Cerebellar cortex (tissue), 1 donor: ENCODE data around the gene LAMA4.
A peak's percentile ranks its signal among the peaks of the same experiment; 100 is the strongest.

Experiments used
- DNase-seq: peaks from one replicate; pipeline ENCODE4 v3.0.0-alpha.2; 2015; ENCODE audit warnings: low spot score

Gene LAMA4

DNA sequence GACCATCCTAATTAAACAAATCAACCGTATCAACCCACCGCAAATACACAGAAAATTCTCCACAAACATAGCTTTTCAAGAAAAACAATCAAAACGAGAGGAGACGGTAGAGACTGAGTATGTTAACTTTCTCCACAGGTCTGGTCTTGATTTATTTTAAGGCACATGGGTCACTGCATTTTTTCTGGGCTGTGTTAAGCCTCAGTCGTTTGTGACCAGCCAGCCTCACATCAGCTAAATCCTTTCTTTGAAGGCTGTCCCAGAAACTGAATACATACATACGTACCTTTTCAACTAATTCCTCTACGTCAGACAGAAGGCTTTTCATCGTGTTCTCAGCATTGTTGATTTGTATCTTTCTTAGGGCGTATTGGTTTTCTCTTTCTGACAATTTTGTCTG, 69.4 kb downstream of the LAMA4 start:
- no peak for DNase-seq

DNA sequence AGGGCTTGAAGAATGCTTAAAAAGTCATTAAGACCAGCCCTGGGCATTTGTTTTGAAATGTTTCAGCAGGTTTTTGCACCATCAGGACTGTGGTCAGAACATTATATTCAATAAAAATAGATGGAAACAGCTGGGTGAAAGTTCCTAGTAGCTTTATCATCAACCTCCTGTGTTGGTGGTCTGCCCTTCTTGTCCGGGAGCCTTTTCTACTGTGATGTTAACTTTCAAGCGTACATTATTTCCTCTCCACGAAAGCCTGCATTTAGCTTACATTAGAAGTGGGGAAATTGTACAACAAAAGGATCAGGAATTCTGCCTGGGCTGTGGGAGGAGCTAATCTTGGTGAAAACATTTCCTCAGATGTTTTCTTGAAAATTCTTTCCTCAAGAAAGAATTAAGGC, 71.1 kb downstream of the LAMA4 start:
- no peak for DNase-seq

DNA sequence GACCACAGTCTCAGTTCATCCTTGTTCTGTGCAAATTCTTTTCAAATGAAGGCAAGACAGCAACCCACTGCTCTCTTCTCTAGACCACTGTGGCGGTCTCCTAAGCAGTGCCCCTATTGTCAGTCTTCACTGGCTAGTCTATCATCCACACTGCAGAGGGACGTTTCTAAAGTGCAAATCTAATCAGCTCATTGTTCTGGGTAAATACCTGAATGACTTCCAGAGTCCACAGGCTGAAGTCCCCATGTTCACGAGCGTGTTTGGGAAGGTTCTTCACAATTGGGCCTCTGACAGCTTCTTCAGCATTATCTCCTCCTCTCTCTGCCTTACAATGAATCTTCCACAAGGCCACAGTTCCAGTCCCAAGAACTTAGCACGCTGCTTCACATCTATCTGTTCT, 73.2 kb downstream of the LAMA4 start:
- DNase-seq = no peak

DNA sequence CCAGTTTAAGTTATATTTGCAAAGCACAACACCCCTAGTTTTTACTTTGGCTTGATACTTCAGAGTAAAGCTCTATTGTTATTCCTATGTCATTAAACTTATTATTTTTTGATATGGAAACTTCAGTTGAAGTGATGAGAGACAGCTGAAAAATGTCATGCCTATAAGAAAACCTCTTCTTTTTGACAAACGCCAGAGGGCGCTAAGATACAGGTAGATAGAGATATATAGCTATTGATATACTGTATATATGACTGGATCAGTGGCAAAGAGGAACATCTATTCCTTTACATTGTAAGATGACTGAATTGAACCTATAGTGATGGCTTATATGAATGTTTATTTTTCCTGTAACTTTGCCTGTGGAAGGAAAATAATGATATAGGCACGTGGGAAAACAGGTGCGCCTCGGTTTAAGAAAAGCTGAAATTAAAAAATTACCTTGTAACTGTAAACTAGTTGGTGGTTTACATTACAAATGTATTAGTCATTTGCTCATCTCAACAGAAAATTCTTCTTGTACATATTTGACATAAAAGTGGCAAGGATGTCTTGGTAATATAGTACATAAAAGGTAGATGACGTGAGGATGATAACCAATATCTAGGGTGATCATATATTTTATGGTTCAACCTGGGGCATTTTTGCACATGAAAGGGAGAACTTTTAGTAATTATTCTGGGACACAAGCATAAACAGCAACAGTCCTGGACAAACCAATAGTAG, 74.1 kb downstream of the LAMA4 start:
- peak; percentile 82 for DNase-seq

DNA sequence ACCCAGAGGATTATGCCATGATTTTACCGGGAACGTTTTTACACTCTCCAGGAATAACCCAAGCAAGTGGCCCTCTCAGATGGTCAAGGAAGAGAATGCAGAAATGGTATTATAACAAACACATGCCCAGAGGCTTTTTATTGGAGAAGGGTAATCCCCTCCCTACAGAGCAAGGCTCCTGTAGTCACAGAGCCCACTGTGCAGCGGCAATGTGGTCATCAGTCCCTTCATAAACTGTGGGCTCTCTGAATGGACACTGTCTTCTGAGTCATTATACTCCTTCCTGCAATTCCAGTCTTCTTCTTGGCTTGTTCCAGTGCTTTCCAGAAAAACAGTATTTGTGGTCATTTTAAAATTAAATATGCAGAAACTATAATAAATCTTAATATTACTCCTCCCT, 74.7 kb downstream of the LAMA4 start:
- DNase-seq = no peak

DNA sequence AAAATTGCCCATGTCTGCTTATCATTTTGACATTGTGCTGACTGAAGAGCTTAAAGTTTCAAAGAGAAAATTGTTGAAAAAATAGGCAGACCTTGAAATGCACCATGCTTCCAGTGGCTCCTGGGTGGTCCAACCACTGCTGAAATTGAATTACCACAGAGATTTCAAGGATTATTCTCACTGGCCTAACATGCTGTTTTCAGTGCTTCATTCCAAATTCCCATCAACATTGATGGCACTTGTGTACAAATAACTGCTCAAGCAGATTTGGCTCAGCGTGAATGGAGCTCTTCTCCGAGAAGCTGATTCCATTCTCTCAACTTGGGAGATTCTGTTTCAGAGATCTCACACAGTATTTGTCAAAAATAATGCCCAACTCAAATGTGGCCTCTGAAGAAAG, 75.5 kb downstream of the LAMA4 start:
- DNase-seq = no peak

DNA sequence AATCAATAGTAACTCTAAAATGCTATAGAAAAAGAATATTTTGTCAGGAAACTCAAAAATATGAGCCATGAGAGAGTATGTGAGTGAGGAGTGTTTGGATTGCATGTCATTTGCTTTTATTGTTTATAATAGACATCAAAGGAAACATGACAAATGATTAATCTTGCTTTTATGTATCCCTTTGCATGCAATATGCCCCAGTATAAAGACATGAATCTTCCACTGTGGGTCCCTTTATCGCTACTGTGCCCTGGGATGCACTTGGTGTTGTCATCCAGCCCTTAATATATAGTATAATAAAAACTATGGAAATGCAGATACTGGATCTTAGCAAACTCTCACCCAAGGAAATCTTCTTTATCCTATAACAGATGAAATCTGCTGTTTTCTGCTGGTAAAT, 77.3 kb downstream of the LAMA4 start:
- no peak for DNase-seq

DNA sequence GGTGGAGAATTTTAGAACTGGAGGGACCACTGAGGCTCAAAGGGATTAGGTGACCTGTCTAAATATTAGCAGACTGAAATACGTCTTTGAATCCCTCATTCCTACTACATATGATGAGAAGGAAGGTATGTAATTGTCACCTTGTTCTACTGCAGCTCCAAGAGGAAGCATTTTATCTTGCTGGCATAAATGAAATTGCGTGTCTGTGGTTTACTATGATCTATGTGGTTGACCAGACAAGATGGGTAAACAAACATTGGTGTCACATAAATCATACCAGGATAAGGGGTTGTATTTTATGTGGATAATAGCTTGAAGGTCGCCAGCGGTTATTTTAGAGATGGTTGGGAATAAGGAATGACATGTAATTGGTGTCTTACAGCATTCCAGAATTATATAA, 78.2 kb downstream of the LAMA4 start:
- no peak for DNase-seq

DNA sequence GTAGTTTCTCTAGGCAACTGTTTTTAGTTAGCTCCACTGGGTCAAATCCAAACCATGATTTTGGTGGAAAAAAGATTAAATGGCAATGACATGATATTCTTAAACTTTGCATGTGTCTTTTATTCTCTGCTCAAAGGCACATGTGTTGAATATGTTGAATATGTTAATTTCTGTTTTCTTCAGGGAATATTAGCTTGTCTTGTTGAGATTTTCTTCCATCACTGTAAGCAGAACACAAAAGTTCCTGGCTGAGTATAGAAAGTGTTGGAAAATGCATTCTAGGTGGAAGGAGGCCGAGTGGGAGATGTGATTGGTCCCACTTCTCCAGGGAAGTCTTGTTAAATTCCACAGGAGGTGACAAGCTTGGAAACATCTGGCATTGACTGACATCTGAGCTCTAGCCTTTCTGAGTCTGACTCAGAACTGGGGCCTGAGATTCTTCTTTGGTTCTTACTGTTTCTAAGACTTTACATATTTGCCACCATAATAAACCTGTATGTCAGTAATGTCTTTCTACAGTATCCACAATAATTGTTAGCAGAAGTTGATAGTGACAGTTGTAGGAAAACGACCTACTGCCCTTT, 81.1 kb downstream of the LAMA4 start:
- no peak for DNase-seq

DNA sequence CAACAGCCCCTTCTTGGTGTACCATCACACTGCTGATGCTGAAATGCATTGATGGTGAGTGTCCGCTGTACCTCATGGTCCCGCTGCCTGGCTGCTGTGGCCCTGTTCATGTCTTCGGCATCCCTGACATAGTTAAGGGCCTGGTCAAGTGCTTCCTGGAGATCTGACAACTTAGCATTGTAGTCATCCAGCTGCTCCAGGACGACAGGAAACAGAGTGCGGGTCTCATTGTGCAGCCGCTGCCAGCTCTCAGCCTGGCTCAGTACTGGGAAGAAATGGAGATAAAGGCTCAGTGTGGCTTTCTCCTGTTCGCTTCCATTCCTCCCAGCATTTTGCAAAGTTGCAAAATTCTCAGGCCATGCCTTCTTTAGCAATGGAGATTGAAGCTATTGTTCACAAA, 81.8 kb downstream of the LAMA4 start:
- DNase-seq = no peak

DNA sequence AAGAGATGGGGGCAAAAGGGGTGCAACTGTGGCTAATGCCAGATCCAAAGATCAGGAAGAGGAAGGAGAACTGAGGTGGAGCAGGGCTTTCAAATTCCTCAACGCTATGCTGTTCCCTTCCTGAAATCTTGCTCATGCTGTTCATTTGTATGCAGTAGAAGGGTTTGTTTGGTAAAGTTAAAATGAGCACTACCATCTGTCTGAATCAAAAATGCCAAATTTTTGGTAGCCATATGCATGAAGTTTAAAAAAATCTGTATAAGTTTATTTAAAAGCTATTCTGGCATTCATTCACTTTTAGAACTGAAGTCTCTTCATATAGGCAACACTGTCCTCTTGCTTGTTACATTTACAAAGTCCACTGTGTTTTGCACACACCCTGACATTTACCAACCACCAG, 84.8 kb downstream of the LAMA4 start:
- DNase-seq = no peak

DNA sequence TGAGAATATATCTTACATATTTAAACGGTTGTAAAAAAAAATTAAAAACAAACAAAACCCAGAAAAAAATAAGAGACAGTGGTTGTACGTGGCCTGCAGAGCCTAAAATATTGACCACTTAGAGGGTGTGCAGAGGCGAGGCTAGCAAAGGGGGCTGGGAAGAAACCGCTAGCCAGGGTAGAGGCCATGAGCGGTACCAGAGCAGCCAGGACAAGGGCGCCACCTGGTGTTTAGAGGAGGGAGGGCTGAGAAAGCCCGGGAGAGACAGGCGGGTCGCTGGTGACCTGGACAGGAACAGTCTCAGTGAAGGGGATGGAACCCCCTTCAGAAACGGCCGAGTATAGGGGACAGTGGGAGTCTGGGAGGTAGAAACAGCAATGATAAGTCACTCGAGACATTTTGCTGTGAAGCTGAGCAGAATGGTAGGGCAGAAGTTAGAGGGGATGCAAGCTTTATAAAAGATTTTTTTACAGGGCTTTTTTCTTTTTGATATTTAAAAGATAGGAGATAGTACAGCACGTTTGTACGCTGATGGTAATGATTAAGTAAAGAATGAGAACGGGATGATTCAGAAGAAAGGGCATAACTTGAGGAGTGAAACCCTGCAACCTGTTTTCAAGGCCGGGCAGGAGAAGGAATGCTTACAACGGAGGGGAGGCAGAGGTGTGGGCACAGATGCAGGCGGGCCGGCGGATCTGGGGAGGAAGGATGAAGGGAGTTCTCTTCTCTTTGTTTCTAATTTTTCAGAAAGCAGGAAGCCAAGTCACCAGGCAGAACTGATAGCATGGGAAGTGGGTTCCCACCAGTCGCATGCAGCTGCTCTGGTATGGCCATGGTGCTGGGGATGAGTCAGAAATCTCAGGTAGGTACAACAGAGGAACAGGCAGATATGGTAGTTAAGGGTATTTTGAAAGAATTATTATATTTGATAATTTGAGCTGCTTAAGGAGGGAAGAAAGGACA, 90.8 kb downstream of the LAMA4 start:
- DNase-seq = peak; percentile 55

DNA sequence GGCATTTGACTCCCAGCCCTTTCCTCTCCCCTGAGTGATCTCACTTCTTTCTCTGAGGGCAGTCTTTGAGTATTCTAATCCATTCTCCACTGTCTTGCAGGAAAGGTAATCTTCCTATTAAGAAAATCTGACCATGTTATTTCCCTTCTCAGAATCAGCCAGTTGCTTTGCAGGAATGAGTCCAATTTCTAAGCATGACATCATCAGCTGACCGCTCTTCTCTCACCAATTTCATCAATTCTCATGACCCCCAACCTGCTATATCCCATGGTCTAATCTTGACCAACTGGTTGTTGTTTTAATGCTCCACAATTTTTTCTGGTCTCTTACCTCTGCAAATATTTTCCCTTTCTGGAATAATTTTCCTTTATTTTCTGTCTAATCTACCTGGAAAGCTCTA, 93.6 kb downstream of the LAMA4 start:
- DNase-seq = no peak

DNA sequence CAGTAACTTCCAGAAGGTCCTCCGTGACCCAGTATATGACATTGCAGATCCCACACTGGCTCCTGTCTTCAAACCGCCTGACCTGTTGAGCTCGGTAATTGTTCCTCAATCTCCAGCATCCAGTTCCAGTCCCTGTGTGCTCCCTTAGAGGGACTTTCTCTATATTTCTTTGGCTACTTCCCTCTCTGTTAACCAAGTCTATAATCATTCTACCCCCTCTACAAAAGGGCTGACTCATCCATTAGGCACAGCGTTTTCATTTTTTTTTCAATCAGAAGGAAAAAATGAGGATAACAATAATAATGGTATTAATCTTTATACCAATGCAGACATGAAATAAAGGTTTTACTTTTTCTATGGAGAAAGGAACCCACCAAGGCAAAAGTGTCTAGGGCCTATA, 97.7 kb downstream of the LAMA4 start:
- DNase-seq = no peak

DNA sequence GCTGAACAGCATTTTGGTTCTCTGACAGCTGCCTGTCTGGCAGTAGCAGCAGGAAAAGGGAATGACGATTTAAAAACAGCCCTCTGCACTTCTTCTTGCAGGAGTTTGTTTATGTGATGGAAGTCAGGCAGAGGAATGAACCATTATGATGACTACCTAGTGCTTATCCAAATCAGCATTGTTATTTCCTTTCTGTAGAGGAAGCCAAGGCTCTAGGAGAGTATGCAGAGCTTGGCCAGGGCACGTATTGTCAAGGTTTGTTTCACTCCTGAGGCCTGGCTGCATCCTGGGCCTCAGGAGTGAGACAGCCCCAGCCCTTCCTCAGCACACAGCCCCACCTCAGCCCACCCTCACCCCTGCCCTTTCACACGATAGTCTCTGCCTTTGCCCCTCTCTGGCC, 98.5 kb downstream of the LAMA4 start:
- DNase-seq = no peak

DNA sequence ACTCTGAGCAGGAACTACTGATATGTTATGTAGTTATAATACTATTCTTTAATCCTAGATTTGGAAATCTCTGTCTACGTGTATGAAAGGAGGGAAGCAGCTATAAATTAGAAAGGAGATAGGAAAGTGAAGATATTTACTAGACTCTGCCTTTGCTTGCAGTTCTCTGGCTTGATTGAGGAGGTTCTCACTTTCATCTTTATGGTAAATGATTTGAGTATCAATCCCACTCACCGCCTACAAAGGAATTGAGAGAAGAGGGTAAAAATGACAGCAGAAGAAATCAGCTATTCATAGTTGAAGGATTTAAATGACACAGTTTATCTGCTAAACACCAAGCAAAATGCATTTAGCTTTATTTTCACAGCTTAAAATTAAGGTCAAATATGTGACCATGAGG, 99.7 kb downstream of the LAMA4 start:
- DNase-seq = no peak

DNA sequence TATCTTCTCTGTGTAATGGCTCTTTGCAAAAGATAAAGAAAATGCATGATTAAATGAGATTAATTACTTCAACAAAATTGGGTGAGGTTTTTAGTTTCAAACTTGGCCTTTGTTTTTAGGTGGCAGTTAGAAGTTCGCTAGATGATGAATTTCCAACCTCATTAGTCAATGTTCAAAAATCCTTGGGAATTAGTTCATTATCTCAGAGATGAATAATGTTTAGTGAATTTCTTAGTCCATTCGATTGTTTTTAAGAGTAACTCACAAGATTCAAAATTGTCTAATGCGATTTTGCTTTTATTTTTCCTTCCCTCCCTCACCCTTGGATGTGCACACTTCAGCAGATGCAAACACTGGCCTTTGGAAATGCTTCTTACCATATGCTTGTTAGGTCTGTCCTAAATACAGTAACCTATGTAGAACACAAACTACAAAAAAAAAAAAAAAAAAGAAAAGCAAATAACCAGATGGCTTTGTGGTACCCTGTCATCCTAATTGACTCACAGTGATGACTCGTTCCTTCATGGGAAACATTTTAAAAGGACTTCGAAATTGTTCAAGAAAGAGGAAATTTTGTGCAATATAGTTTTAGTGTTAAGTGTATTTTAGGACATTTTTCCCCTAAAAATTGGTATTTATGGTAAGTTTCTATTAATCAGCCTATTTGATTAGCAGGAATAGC, 100.3 kb downstream of the LAMA4 start:
- DNase-seq = peak; percentile 8

DNA sequence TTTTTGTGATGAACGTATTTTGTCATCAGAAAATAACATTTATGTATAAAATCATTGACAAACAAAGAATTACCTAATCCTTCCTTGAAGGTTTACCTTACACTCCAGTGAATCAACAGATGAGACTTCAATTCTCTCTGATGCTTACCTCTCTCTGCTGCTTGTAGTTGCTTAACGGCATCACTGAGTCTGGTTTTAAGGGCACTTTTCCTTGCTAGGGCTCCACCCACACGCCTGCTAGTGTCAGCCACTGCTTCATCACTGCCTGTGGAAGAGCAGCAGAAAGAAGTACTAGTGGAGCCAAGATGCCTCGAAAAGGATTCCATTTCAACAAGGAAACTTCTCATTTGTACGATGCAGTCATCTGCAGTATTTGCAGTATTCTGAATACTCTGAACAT, 104.0 kb downstream of the LAMA4 start:
- no peak for DNase-seq

DNA sequence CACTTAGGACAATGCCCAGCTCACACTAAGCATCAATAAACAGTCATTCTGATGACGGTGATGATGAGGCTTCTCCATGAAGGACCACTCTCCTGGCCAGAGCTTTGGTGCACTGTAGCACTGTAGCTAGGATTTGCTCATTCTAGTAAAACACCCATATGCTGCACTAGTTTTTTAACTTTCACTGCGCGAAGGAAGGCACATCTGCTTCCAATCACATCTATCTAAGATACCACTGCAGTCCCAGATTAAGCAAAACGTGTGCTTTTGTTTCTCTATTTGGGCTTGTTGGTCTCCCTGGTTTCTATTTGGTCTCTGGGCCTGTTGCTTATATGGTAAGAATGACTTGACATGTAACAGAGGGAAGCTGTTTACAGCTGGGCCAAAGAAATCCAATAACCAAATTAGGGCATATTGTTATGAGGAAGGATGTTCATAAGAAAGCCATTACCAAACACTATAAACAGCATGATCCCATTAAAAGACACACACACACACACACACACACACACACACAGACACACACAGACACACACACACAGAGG, 104.6 kb downstream of the LAMA4 start:
- DNase-seq = no peak

DNA sequence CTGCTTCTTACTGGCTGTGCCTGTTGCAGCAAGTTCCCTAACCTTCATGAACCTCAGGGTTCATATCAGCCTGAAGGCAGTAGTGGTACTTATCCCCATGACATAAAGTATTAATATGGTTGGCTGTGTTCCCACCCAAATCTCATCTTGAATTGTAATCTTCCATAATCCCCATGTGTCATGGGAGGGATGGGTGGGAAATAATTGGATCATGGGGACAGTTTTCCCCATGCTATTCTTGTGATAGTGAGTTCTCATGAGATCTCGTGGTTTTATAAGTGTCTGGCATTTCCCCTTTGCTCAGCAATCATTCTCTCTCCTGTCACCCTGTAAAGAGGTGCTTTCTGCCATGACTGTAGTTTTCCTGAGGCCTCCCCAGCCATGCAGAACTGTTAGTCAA, 105.1 kb downstream of the LAMA4 start:
- no peak for DNase-seq

DNA sequence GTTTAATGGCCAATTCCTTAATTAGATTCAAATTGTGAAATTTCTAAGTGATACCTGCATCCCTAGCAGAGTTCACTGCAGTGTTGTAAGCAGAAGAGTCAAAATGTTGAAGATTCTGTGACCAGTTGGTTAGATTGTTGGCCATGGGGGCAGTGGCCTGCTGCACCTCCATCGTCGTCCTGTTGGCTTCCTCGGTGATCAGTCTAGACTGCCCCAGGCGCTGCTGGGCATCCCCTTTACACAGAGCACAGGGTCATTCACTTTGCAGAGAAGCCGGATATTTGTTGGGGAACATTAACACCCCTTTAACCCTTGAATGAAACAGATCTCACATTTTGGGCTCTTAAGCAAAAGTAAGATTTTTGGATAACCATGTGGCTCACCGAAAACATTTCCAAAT, 106.3 kb downstream of the LAMA4 start:
- no peak for DNase-seq

DNA sequence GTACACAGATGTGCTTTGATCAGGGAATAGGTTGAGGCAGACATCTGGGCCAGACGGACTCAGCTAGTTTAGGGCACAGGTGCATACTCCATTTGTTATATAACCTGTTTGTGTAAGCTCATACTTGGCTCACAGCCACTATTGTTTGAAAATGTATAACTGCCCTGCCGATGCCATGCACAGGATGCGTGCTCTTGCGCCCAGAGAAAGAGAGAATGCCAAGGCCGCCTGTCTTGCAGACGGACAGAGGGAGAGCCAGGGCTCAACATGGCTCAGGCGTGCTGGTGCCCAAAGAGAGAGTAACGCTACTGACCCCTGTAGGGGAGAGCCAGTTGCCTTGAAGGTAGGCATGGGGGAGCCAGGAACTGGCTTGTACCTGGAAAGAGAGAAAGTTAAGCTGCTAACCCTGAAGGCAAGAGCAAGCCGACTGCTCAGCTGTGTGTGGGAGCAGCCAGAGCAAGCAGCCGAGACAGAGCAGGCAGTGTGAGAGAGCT, 109.2 kb downstream of the LAMA4 start:
- peak; percentile 45 for DNase-seq
